ENCODE measurements around the gene L1CAM.

DNA sequence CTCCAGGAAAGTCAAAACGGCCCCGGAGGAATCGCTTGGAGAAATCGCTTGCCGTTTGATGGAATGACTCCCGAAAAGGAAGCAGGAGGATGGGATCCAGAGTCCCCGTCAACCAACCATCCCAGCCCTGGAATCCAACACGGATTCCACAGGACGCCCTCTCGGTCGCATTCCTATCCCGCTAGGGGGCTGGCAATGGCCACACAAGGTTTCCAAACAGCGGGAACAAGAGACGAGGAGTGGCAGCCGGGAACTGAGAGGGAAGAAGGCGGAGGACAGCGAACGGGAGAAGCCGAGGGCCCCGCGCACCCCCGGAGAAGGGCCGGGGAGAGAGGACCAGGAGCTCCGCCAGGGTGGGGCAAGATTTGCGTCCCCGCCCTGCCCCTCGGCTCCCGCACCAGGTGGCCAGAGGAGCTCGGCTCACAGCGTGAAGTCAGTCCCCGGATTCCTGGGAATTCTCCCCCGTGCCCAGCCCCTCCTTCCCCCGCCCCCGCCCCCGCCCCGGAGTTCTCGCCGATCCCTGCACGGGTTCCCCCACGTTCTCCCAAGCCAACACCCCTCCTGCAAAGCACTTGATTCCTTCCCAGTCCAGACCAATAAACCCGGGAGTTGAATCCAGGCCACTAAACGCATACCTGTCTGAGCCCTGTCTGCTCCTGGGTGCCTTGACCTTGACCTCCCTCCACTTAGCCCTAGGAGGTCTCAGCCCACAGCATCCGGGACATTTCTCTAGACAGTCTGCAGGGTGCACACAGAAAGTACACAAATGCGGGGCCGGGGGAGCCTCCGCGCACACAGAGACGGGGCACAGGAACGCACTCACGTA lies 57.0 kb downstream of the L1CAM start:
- TF ChIP-seq SP1 (IDR thresholded peaks at IDR 0.05) (no peak), RXRA (IDR thresholded peaks at IDR 0.05) (no peak), CTCF (IDR thresholded peaks at IDR 0.05; ENCODE audit: low read depth, low read length, missing input control) (no peak), RAD21 (IDR thresholded peaks at IDR 0.05) (no peak), YY1 (IDR thresholded peaks at IDR 0.05) (no peak), MAX (IDR thresholded peaks at IDR 0.05) (no peak), JUND (IDR thresholded peaks at IDR 0.05) (no peak), TAF1 (conservative IDR thresholded peaks at IDR 0.05) (no peak)
- TF ChIP-seq, protein P1, sequence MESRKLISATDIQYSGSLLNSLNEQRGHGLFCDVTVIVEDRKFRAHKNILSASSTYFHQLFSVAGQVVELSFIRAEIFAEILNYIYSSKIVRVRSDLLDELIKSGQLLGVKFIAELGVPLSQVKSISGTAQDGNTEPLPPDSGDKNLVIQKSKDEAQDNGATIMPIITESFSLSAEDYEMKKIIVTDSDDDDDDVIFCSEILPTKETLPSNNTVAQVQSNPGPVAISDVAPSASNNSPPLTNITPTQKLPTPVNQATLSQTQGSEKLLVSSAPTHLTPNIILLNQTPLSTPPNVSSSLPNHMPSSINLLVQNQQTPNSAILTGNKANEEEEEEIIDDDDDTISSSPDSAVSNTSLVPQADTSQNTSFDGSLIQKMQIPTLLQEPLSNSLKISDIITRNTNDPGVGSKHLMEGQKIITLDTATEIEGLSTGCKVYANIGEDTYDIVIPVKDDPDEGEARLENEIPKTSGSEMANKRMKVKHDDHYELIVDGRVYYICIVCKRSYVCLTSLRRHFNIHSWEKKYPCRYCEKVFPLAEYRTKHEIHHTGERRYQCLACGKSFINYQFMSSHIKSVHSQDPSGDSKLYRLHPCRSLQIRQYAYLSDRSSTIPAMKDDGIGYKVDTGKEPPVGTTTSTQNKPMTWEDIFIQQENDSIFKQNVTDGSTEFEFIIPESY (IDR thresholded peaks at IDR 0.05), result no peak
